ENCODE data around the gene HAUS6.

GRCh38 chr9:19108038-19108437 is 5.3 kb upstream of the HAUS6 start:
- TF ChIP-seq CTCF (IDR thresholded peaks at IDR 0.05; ENCODE audit: control extremely low read depth in 1 of 3, insufficient read depth in 1 of 3, low read depth in 1 of 3, low read length in 3 of 3) (no peak), EZH2 (IDR thresholded peaks at IDR 0.05; ENCODE audit: low read depth, low read length, severe bottlenecking) (no peak), EP300 (IDR thresholded peaks at IDR 0.05; ENCODE audit: borderline replicate concordance in 1 of 2, low read depth in 2 of 2, low read length in 2 of 2) (no peak), ZNF274 (IDR thresholded peaks at IDR 0.05; ENCODE audit: borderline replicate concordance, extremely low read depth, low read length) (no peak), SRF (IDR thresholded peaks at IDR 0.05; ENCODE audit: low read depth, low read length) (no peak), HDAC6 (IDR thresholded peaks at IDR 0.05; ENCODE audit: low read depth, low read length) (no peak), POLR2A (IDR thresholded peaks at IDR 0.05; ENCODE audit: control extremely low read depth in 1 of 2, low read depth in 2 of 2, low read length in 2 of 2) (no peak), TEAD4 (IDR thresholded peaks at IDR 0.05; ENCODE audit: low read depth, low read length) (no peak), POLR2AphosphoS5 (IDR thresholded peaks at IDR 0.05; ENCODE audit: low read depth, low read length) (no peak)
